ENCODE data around the gene SIT1.

DNA sequence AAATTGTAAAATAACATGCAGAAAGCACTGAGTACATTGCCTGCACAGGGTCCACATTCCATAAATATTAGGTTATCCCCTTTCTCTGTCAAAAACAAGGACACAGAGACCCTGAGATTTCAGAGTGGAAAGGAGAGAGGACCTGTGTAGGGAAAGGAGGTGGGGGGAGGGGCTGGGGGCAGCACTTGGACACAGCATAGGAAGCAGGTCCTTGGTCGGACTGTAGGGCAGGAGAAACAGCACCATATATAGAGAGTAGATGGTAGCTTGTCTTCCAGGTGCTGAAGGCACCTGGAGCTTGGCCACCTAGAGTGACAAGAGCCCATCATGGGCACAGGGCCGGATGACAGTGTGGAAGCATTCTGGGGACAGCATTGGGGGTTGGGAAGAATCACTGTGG lies 36.6 kb upstream of the SIT1 start:
- TF ChIP-seq, protein P1, sequence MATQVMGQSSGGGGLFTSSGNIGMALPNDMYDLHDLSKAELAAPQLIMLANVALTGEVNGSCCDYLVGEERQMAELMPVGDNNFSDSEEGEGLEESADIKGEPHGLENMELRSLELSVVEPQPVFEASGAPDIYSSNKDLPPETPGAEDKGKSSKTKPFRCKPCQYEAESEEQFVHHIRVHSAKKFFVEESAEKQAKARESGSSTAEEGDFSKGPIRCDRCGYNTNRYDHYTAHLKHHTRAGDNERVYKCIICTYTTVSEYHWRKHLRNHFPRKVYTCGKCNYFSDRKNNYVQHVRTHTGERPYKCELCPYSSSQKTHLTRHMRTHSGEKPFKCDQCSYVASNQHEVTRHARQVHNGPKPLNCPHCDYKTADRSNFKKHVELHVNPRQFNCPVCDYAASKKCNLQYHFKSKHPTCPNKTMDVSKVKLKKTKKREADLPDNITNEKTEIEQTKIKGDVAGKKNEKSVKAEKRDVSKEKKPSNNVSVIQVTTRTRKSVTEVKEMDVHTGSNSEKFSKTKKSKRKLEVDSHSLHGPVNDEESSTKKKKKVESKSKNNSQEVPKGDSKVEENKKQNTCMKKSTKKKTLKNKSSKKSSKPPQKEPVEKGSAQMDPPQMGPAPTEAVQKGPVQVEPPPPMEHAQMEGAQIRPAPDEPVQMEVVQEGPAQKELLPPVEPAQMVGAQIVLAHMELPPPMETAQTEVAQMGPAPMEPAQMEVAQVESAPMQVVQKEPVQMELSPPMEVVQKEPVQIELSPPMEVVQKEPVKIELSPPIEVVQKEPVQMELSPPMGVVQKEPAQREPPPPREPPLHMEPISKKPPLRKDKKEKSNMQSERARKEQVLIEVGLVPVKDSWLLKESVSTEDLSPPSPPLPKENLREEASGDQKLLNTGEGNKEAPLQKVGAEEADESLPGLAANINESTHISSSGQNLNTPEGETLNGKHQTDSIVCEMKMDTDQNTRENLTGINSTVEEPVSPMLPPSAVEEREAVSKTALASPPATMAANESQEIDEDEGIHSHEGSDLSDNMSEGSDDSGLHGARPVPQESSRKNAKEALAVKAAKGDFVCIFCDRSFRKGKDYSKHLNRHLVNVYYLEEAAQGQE (IDR thresholded peaks at IDR 0.05; ENCODE audit: insufficient replicate concordance, low read depth), result no peak
- no peak for TF ChIP-seq POLR2AphosphoS5 (IDR thresholded peaks at IDR 0.05; ENCODE audit: low read depth)
- TF ChIP-seq CTCF (IDR thresholded peaks at IDR 0.05; ENCODE audit: insufficient read depth, low read length), result no peak
- no peak for TF ChIP-seq GABPA (IDR thresholded peaks at IDR 0.05; ENCODE audit: low read depth)
- no peak for TF ChIP-seq SPI1 (IDR thresholded peaks at IDR 0.05; ENCODE audit: borderline replicate concordance, low read depth)
